ENCODE results near the gene LMOD1.
"Not testable (repeated sequence)": the region's sequence is repeated elsewhere in the genome, so short reads cannot be mapped to it uniquely, and the experiment has no call there.

LMOD1 gene

GRCh38 chr1:201914456-201915235, 31.7 kb downstream of the LMOD1 start:
- no peak for DNase-seq (ENCODE audit: low read depth)

- DNase-seq (ENCODE audit: low read depth), result no peak
Observed at GRCh38 chr1:201912832-201913231, 33.5 kb downstream of the LMOD1 start.

- no peak for DNase-seq (ENCODE audit: low read depth)
Observed at GRCh38 chr1:201911826-201912571, 34.3 kb downstream of the LMOD1 start.

GRCh38 chr1:201907621-201908020, 38.7 kb downstream of the LMOD1 start:
- no peak for DNase-seq (ENCODE audit: low read depth)

GRCh38 chr1:201906336-201906735, 40.0 kb downstream of the LMOD1 start:
- DNase-seq (ENCODE audit: low read depth), result no peak

GRCh38 chr1:201905234-201905890, 41.0 kb downstream of the LMOD1 start:
- no peak for DNase-seq (ENCODE audit: low read depth)

- no peak for DNase-seq (ENCODE audit: low read depth)
Observed at GRCh38 chr1:201904579-201904978, 41.8 kb downstream of the LMOD1 start.

GRCh38 chr1:201903135-201903534, 43.2 kb downstream of the LMOD1 start:
- no peak for DNase-seq (ENCODE audit: low read depth)

GRCh38 chr1:201902198-201902597, 44.1 kb downstream of the LMOD1 start:
- DNase-seq (ENCODE audit: low read depth), result no peak

GRCh38 chr1:201901036-201901435, 45.3 kb downstream of the LMOD1 start:
- not testable (repeated sequence) for DNase-seq (ENCODE audit: low read depth)

GRCh38 chr1:201900476-201900875, 45.9 kb downstream of the LMOD1 start:
- no peak for DNase-seq (ENCODE audit: low read depth)

GRCh38 chr1:201899683-201900429, 46.5 kb downstream of the LMOD1 start:
- no peak for DNase-seq (ENCODE audit: low read depth)

- no peak for DNase-seq (ENCODE audit: low read depth)
Observed at GRCh38 chr1:201898992-201899391, 47.4 kb downstream of the LMOD1 start.

GRCh38 chr1:201898240-201898894, 48.0 kb downstream of the LMOD1 start:
- no peak for DNase-seq (ENCODE audit: low read depth)

- DNase-seq (ENCODE audit: low read depth), result no peak
Observed at GRCh38 chr1:201896951-201897391, 49.4 kb downstream of the LMOD1 start.

- DNase-seq (ENCODE audit: low read depth), result peak; percentile 66
Observed at GRCh38 chr1:201895913-201896807, 50.2 kb downstream of the LMOD1 start.

GRCh38 chr1:201895120-201895665, 51.2 kb downstream of the LMOD1 start:
- DNase-seq (ENCODE audit: low read depth), result no peak

GRCh38 chr1:201894343-201895119, 51.8 kb downstream of the LMOD1 start:
- DNase-seq (ENCODE audit: low read depth), result no peak

GRCh38 chr1:201893431-201893830, 52.9 kb downstream of the LMOD1 start:
- no peak for DNase-seq (ENCODE audit: low read depth)

Measured in T follicular helper cell (primary cell).